SU-DHL-6 (cell line): ENCODE data around the gene CLEC11A.

Source experiments
- H2AFZ ChIP-seq: fragments of 200-600 bp; sonication (generic); 2 replicates; pipeline ENCODE4 v1.6.1; 2014; ENCODE audit warnings: low read depth, mild to moderate bottlenecking, moderate library complexity, mixed read lengths, antibody characterized with exemption, low read length; ENCODE audit not compliant: severe bottlenecking
- H3F3A ChIP-seq: fragments of 200-600 bp; shearing (Covaris generic); 2 replicates; pipeline ENCODE4 v1.6.0; 2016; ENCODE audit warnings: antibody characterized with exemption, mild to moderate bottlenecking; ENCODE audit not compliant: insufficient read depth
- H3K27ac ChIP-seq: fragments of 200-600 bp; sonication (generic); 2 replicates; pipeline ENCODE4 v1.5.1; 2016; ENCODE audit warnings: low read depth, mild to moderate bottlenecking, low read length, moderate library complexity, mixed read lengths
- H3K27me3 ChIP-seq: fragments of 200-600 bp; sonication (generic), shearing (Covaris generic); 2 replicates; pipeline ENCODE4 v1.6.0; 2014; ENCODE audit warnings: mild to moderate bottlenecking, low read length
- H3K36me3 ChIP-seq: fragments of 200-600 bp; sonication (generic); 2 replicates; pipeline ENCODE4 v1.6.1; 2014; ENCODE audit warnings: mild to moderate bottlenecking, low read length, mixed read lengths
- H3K4me2 ChIP-seq: fragments of 300-600, 200-600 bp; shearing (Covaris generic), sonication (generic); 2 replicates; pipeline ENCODE4 v1.6.0; 2014; ENCODE audit warnings: low read length, low read depth, mild to moderate bottlenecking; ENCODE audit not compliant: poor library complexity, severe bottlenecking
- H3K4me3 ChIP-seq: fragments of 200-600 bp; sonication (generic); 2 replicates; pipeline ENCODE4 v1.5.1; 2014; ENCODE audit warnings: antibody characterized with exemption, low read length, mild to moderate bottlenecking, mixed read lengths; ENCODE audit not compliant: insufficient read depth, poor library complexity, severe bottlenecking
- H3K79me2 ChIP-seq: fragments of 200-600 bp; sonication (generic); 2 replicates; pipeline ENCODE4 v1.6.1; 2014; ENCODE audit warnings: mild to moderate bottlenecking, low read length, moderate library complexity; ENCODE audit not compliant: insufficient read depth
- H3K9ac ChIP-seq: fragments of 200-600 bp; sonication (generic); 2 replicates; pipeline ENCODE4 v1.7.0; 2014; ENCODE audit warnings: mild to moderate bottlenecking, low read length
- H3K9me2 ChIP-seq: fragments of 200-600 bp; sonication (generic); replicated peaks from 2 replicates; pipeline ENCODE4 v1.6.1; 2014; ENCODE audit warnings: low read length; ENCODE audit not compliant: insufficient read depth
- H3K9me3 ChIP-seq: fragments of 200-600 bp; sonication (generic); 2 replicates; pipeline ENCODE4 v1.6.1; 2014; ENCODE audit warnings: low read length, mixed read lengths; ENCODE audit not compliant: insufficient read depth
- H4K20me1 ChIP-seq: fragments of 200-600 bp; sonication (generic); 2 replicates; pipeline ENCODE4 v1.6.1; 2014; ENCODE audit warnings: low read depth, mild to moderate bottlenecking, antibody characterized with exemption, low read length, moderate library complexity, mixed read lengths
- EZH2phosphoT487 ChIP-seq: fragments of 200-600 bp; sonication (generic), shearing (Covaris generic); conservative IDR thresholded peaks from 2 replicates; pipeline ENCODE4 v1.6.1; 2018; ENCODE audit warnings: mild to moderate bottlenecking, antibody characterized with exemption, low read length, moderate library complexity, mixed read lengths
- TF ChIP-seq, protein P1 (sequence below): fragments of 200-600 bp; sonication (generic); IDR thresholded peaks from one replicate; pipeline ENCODE4 v1.5.1; 2017; ENCODE audit warnings: antibody characterized with exemption, mild to moderate bottlenecking, low read length, moderate library complexity; ENCODE audit not compliant: insufficient read depth, poor library complexity, severe bottlenecking

Gene CLEC11A

GRCh38 chr19:50728084-50728737 is 5.0 kb downstream of the CLEC11A start:
- H3K27me3 ChIP-seq, result no peaks in the 10 kb centered on the region
- H3K36me3 ChIP-seq, result no peaks in the 10 kb centered on the region
- no peak overlapping the region for H3K4me3 ChIP-seq
- TF ChIP-seq, protein P1, sequence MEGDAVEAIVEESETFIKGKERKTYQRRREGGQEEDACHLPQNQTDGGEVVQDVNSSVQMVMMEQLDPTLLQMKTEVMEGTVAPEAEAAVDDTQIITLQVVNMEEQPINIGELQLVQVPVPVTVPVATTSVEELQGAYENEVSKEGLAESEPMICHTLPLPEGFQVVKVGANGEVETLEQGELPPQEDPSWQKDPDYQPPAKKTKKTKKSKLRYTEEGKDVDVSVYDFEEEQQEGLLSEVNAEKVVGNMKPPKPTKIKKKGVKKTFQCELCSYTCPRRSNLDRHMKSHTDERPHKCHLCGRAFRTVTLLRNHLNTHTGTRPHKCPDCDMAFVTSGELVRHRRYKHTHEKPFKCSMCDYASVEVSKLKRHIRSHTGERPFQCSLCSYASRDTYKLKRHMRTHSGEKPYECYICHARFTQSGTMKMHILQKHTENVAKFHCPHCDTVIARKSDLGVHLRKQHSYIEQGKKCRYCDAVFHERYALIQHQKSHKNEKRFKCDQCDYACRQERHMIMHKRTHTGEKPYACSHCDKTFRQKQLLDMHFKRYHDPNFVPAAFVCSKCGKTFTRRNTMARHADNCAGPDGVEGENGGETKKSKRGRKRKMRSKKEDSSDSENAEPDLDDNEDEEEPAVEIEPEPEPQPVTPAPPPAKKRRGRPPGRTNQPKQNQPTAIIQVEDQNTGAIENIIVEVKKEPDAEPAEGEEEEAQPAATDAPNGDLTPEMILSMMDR, result no peak
- TF ChIP-seq EZH2phosphoT487, result no peak
- H3K9me2 ChIP-seq, result no peaks in the 10 kb centered on the region
- H3K4me2 ChIP-seq, result no peak overlapping the region
- H3K9ac ChIP-seq, result no peak overlapping the region
- no peak overlapping the region for H2AFZ ChIP-seq
- H3F3A ChIP-seq, result no peaks in the 10 kb centered on the region
- no peaks in the 10 kb centered on the region for H3K9me3 ChIP-seq
- no peaks in the 10 kb centered on the region for H4K20me1 ChIP-seq
- H3K27ac ChIP-seq, result no peak overlapping the region
- no peaks in the 10 kb centered on the region for H3K79me2 ChIP-seq

DNA sequence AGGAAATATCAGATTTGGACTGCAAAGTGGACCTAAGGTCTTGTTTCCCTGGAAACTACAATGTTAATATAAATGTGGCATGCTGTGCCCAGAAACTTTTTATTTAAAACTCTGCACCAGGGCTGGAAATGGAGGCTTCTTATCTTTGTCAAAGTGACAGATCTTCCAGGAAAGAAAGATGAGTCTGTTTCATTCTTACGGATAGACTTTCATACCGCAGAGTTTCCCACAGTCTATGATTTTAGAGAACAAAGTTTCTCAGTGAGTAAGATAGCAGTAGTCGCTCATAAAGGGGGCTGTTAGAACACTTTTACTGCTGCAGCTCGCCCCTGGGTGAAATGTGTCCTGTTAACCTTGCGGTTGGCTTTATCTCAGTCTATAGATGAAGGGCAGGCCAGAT is 6.7 kb downstream of the CLEC11A start:
- Histone ChIP-seq H3K4me2 (no peak overlapping the region), H3F3A (no peaks in the 10 kb centered on the region), H3K9me3 (no peaks in the 10 kb centered on the region), H2AFZ (no peak overlapping the region), H3K79me2 (no peaks in the 10 kb centered on the region), H3K36me3 (no peaks in the 10 kb centered on the region), H4K20me1 (no peaks in the 10 kb centered on the region), H3K9me2 (no peaks in the 10 kb centered on the region), H3K27me3 (no peaks in the 10 kb centered on the region), H3K4me3 (no peak overlapping the region), H3K9ac (no peak overlapping the region), H3K27ac (no peak overlapping the region)
- TF ChIP-seq, protein P1, result no peak
- TF ChIP-seq EZH2phosphoT487, result no peak

DNA sequence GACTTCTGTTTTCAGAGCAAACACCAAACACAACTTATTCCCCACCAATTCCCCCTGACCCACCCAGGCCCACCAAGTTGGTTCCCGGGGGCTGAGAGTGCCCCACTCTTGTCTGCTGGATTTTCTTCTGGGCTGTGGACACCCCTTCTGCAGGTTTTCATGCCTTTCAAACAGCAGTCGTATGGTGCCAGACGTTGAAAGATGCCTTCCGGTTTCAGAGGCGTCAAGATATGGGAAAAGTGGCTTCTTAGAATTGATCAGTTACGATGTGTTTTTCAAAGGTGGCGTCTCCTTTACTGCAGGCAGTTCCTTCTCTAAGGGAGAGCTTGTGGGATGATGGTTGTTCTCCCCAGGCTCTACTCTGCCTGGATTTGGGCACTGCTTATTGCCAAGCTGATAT is 12.7 kb downstream of the CLEC11A start:
- Histone ChIP-seq H2AFZ (no peak overlapping the region), H3K9ac (no peak overlapping the region), H3K36me3 (no peaks in the 10 kb centered on the region), H3F3A (no peaks in the 10 kb centered on the region), H4K20me1 (no peaks in the 10 kb centered on the region), H3K79me2 (no peaks in the 10 kb centered on the region), H3K9me2 (no peaks in the 10 kb centered on the region), H3K27ac (no peak overlapping the region), H3K9me3 (no peaks in the 10 kb centered on the region), H3K4me2 (no peak overlapping the region), H3K4me3 (no peak overlapping the region), H3K27me3 (no peaks in the 10 kb centered on the region)
- no peak for TF ChIP-seq EZH2phosphoT487
- TF ChIP-seq, protein P1, result no peak
